Caco-2 (cell line): Measurements from ENCODE around the gene TMEM203. TPM values are rescaled to one million over a fixed set of nuclear protein-coding genes. Genes with fewer than 3 reads are reported as not detected.

ENCODE experiments used
- BruUV-seq: library from RNA; stranded (reverse); fragments of 400-500 nt; replicated peaks from 2 replicates; lab custom pipeline; 2021; lab: Mats Ljungman, UMichigan
- CTCF ChIA-PET: fragments of 300-600 bp; sonication (Branson Sonifier 250); formaldehyde crosslinking; loops from one replicate; lab custom pipeline; 2022; ENCODE audit warnings: antibody characterized with exemption; lab: Charles Lee
- POLR2A ChIA-PET: fragments of 300-600 bp; sonication (Branson Sonifier 250); formaldehyde crosslinking; loops from one replicate; lab custom pipeline; 2022; ENCODE audit warnings: antibody characterized with exemption; lab: Charles Lee
- DNase-seq, 2 experiments: peaks; one replicate each; pipeline versions ENCODE4 v3.0.0 to v3.0.0-alpha.2; 2020 to 2022
- H3K27me3 ChIP-seq: replicated peaks from 2 replicates; pipeline ENCODE4 v1.6.0; 2011; ENCODE audit warnings: low read length; ENCODE audit not compliant: control insufficient read depth, insufficient read depth
- H3K36me3 ChIP-seq: 2 replicates; pipeline ENCODE4 v1.5.1; 2011; ENCODE audit warnings: low read length; ENCODE audit not compliant: control insufficient read depth, insufficient read depth
- H3K4me1 ChIP-seq: fragments of 250-450 bp; sonication (Bioruptor Pico); 2 replicates; pipeline ENCODE4 v1.5.1; 2020; ENCODE audit warnings: mild to moderate bottlenecking
- H3K4me3 ChIP-seq: 2 replicates; pipeline ENCODE4 v1.5.1; 2011; ENCODE audit warnings: low read depth, mild to moderate bottlenecking, control low read depth, low read length
- H3K9me3 ChIP-seq: fragments of 250-450 bp; sonication (Bioruptor Pico); 2 replicates; pipeline ENCODE4 v1.5.1; 2020; ENCODE audit warnings: mild to moderate bottlenecking, moderate library complexity
- H3K27ac Mint-ChIP-seq: one replicate; pipeline ENCODE4 v1.8.0; 2022; ENCODE audit warnings: mixed read lengths; ENCODE audit not compliant: unreplicated experiment
- H3K27me3 Mint-ChIP-seq: one replicate; pipeline ENCODE4 v1.8.0; 2022; ENCODE audit warnings: mixed read lengths; ENCODE audit not compliant: insufficient read depth, unreplicated experiment
- H3K36me3 Mint-ChIP-seq: one replicate; pipeline ENCODE4 v1.8.0; 2022; ENCODE audit warnings: mild to moderate bottlenecking, mixed read lengths; ENCODE audit not compliant: insufficient read depth, unreplicated experiment
- H3K4me1 Mint-ChIP-seq: one replicate; pipeline ENCODE4 v1.8.0; 2022; ENCODE audit warnings: low read depth, mixed read lengths; ENCODE audit not compliant: unreplicated experiment
- H3K4me3 Mint-ChIP-seq: one replicate; pipeline ENCODE4 v1.8.0; 2022; ENCODE audit warnings: mild to moderate bottlenecking, moderate library complexity, mixed read lengths; ENCODE audit not compliant: unreplicated experiment
- H3K9me3 Mint-ChIP-seq: one replicate; pipeline ENCODE4 v1.8.0; 2022; ENCODE audit warnings: mixed read lengths; ENCODE audit not compliant: unreplicated experiment
- CTCF ChIP-seq, 2 experiments: fragments of 200-600 bp in 1 of 2; IDR thresholded peaks; 1 replicate in 1 of 2; 2 replicates in 1 of 2; pipeline versions ENCODE4 v1.5.1 to v1.8.0; 2011 to 2022; ENCODE audit warnings: antibody characterized with exemption in 1 of 2, control low read depth in 1 of 2, inconsistent platforms in 1 of 2, low read depth in 1 of 2, low read length in 1 of 2, mild to moderate bottlenecking in 1 of 2, moderate library complexity in 1 of 2; ENCODE audit not compliant: insufficient read depth in 1 of 2, severe bottlenecking in 1 of 2, unreplicated experiment in 1 of 2
- intact Hi-C: fragments of 100-400 bp; cut with micrococcal nuclease; formaldehyde crosslinking; loops from one replicate; pipeline ENCODE4 v1.10.0; 2022; ENCODE audit not compliant: unreplicated experiment
- total RNA-seq: library from RNA; stranded (reverse); gene quantifications from 2 replicates; pipeline ENCODE4 v1.2.3, GENCODE V29; 2022

Gene TMEM203
- total RNA-seq, 1 experiment from 2014 or later: 38.4 TPM

GRCh38 chr9:137251490-137252268, 46.2 kb upstream of the TMEM203 start:
- BruUV-seq: no TSS peak
- POLR2A ChIA-PET: interaction anchor here (0.5 kb wide), 1 partner anchor 11 kb away, joined by 5 read pairs; no protein-coding TSS in a partner anchor
- Histone ChIP-seq H3K4me1 (peaks cover 23% of the 10 kb centered on the region), H3K36me3 (peaks cover 2% of the 10 kb centered on the region; the same call in 1 of the 2 replicates), H3K9me3 (no peaks in the 10 kb centered on the region), H3K27me3 (no peaks in the 10 kb centered on the region), H3K4me3 (no peak overlapping the region)
- H3K4me1 Mint-ChIP-seq: peaks cover 7% of the 10 kb centered on the region
- H3K4me3 Mint-ChIP-seq: no peak overlapping the region
- DNase-seq: no peak
- no peak for TF ChIP-seq CTCF (IDR thresholded peaks at IDR 0.05; ENCODE audit: insufficient read depth in 1 of 2, low read depth in 1 of 2, low read length in 1 of 2, severe bottlenecking in 1 of 2, unreplicated experiment in 1 of 2)
- H3K27me3 Mint-ChIP-seq: no peaks in the 10 kb centered on the region
- CTCF ChIA-PET: interaction anchor here (0.6 to 3.3 kb wide), 3 partner anchors 15 to 576 kb away, joined by 4 to 24 read pairs (median 7); no protein-coding TSS in a partner anchor
- intact Hi-C loops: no loop called here
- peaks cover 23% of the 10 kb centered on the region for H3K36me3 Mint-ChIP-seq
- H3K9me3 Mint-ChIP-seq: no peaks in the 10 kb centered on the region
- H3K27ac Mint-ChIP-seq: no peak overlapping the region

- Histone ChIP-seq H3K4me3 (no peak within 1 kb of the TSS), H3K27me3 (no peaks in the 10 kb centered on the region), H3K4me1 (peaks cover 19% of the 10 kb centered on the region), H3K36me3 (no peaks in the 10 kb centered on the region), H3K9me3 (no peaks in the 10 kb centered on the region)
- Mint-ChIP-seq H3K4me1 (peaks cover 7% of the 10 kb centered on the region), H3K27me3 (no peaks in the 10 kb centered on the region), H3K27ac (no peak within 1 kb of the TSS), H3K9me3 (no peaks in the 10 kb centered on the region), H3K4me3 (no peak within 1 kb of the TSS), H3K36me3 (peaks cover 21% of the 10 kb centered on the region)
- intact Hi-C loops: no loop called here
- TF ChIP-seq CTCF (IDR thresholded peaks at IDR 0.05; ENCODE audit: insufficient read depth in 1 of 2, low read depth in 1 of 2, low read length in 1 of 2, severe bottlenecking in 1 of 2, unreplicated experiment in 1 of 2): no peak
- BruUV-seq: no TSS peak
- CTCF ChIA-PET: no interaction called here
- POLR2A ChIA-PET: no interaction called here
- DNase-seq: no peak
These were observed 45.7 kb upstream of the TMEM203 start, which contains the start of gene STPG3 for GRCh38 chr9:137251194-137251461. TSS of gene STPG3 (plus strand) at chr9:137251286. CDS start at chr9:137251287, 1 bp downstream.

- Histone ChIP-seq H3K27me3 (no peaks in the 10 kb centered on the region), H3K36me3 (no peaks in the 10 kb centered on the region), H3K4me1 (peaks cover 19% of the 10 kb centered on the region), H3K4me3 (no peak overlapping the region), H3K9me3 (no peaks in the 10 kb centered on the region)
- ChIA-PET POLR2A (interaction anchor here (1.1 kb wide), 1 partner anchor 10 kb away, joined by 3 read pairs; no protein-coding TSS in a partner anchor), CTCF (interaction anchor here (0.7 kb wide), 1 partner anchor 14 kb away, joined by 5 read pairs; no protein-coding TSS in a partner anchor)
- TF ChIP-seq CTCF (IDR thresholded peaks at IDR 0.05; ENCODE audit: insufficient read depth in 1 of 2, low read depth in 1 of 2, low read length in 1 of 2, severe bottlenecking in 1 of 2, unreplicated experiment in 1 of 2): no peak
- H3K4me3 Mint-ChIP-seq: no peak overlapping the region
- DNase-seq: no peak
- no TSS peak for BruUV-seq
- H3K36me3 Mint-ChIP-seq: peaks cover 25% of the 10 kb centered on the region
- no peaks in the 10 kb centered on the region for H3K9me3 Mint-ChIP-seq
- no peak overlapping the region for H3K27ac Mint-ChIP-seq
- intact Hi-C loops: no loop called here
- peaks cover 7% of the 10 kb centered on the region for H3K4me1 Mint-ChIP-seq
- H3K27me3 Mint-ChIP-seq: no peaks in the 10 kb centered on the region
These were observed 45.1 kb upstream of the TMEM203 start for GRCh38 chr9:137250329-137251193.
